Renal pelvis (tissue), 4 donors: ENCODE data around the gene CAMK1D. TPM values are rescaled to one million over a fixed set of nuclear protein-coding genes. Genes with fewer than 3 reads are reported as not detected.

Experiments used
- DNase-seq: peaks from one replicate; pipeline ENCODE4 v3.0.0-alpha.2; 2013
- polyA plus RNA-seq, 3 donors: library from polyadenylated mRNA; unstranded; fragments of 120-200 nt; gene quantifications; one replicate each; pipeline ENCODE4 v1.2.1, GENCODE V29; 2013; ENCODE audit not compliant: insufficient read length in 3 of 3

Gene CAMK1D
- polyA plus RNA-seq, 3 donors = 9.2 to 11.8 (median 10.6) TPM

DNA sequence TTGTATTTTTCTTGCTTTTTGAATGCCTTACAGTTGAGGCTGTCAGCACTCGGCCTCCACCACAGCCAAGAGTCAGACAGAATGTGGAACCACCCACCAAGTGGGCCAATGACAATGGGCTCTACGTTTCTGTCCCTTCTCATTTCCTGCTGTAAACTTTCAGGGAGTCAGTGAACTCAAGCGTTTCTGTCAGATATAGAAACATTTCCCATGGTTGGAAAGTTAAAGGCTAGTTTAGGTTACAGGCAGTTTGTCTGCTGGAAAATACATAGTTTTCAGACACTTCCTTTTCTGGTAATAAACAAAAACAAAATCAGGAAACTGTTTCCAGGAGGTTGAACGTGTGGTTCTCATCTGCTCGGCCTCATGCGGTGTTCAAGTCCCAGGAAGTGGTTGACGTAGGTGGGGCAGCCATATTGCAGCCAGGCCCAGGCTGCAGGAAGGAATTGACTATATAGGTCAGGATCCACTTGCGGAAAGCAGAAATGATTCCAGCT is 245.1 kb downstream of the CAMK1D start:
- no peak for DNase-seq

DNA sequence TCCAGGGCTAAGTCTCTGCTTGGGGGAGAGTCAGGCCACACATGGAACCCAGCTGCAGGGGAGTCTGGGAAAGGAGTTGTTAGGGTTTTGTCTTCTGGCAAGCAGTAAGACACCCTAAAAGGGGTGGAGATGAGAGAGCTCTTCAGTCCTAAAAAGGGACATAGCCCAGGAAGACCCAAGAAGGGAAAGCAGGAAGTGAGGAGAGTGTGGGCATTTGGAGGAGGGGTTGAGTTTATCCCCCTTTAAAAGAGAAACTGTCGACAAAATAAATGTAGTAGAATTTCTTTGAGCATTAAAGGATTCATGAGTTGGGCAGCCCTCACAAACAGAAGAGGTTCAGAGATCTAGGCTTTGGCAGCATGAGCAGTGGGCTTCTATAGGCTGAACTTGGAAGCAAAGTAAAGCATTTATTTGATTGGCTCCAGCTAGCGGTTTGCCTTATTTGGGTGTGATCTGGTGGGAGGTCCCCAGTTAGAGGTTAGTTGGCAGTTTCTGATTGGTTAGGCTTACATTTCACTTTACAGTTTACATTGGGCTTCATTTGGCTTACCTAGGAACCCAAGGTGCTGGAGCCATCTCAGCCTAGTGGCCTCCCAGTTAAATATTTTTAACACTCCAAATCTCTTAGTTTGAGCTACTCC is 246.7 kb downstream of the CAMK1D start:
- no peak for DNase-seq

DNA sequence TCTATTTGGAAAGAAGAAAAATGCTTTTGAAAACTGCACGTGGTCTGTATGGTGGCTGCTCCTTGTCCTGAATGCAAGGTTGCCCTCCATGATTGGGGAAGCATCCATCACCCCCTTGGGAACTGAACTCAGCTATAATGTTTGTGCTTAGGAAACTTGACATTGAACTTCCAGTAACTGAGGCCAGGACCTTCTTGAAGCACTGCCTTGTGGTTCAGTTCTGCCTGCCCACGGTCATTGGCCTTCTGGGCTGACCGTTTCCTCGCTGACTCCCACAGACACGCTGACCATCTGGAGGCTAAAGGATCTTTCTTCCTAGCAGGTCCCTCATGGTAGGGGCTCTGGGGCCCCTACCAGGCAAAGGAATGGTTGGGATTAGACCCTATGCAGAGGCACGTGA is 247.8 kb downstream of the CAMK1D start:
- DNase-seq = no peak

DNA sequence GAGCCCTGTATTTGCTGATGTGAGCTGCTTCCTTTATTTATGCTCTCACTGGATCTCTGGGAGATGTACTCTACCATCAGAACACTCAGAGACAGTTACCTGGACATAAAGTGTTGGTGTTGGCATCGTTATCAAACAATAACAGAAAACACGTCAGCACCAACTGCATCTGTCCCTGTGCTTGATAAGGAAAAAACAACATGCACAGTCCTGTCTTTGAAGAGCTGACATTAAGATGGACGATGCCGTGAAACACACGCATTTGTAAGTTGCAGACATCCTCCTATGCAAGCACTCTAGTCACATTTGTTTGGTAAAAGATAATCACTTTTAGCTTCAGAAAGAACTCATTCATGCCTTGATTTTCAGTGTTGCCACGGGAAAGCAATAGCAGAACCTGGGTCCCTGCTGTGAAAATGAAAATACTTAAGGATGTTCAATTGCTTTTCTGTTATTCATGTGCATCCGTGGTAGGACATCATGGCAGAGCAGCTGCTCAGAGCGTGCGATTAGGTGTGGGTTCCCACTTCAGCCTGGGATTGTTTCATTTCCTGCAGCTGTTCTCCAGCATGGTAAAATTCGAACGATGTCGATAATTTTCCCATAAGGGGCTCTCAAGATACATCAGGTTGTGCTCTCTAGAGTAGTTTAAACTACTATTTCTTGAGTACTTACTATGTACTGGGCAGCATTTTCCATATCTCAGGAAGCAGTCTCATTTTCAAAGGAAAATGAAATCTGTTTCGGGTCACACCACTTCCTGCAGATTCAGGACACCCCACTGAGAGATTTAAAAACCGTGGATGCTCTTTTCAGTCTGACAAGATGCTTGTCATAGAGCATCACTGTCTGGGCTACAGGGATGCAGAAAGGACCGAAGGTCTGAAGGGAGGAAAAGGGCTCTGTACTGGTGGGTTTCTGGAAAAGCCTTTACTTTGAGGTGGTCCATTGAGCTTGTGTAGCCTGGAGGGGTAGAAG is 248.7 kb downstream of the CAMK1D start:
- DNase-seq = no peak

DNA sequence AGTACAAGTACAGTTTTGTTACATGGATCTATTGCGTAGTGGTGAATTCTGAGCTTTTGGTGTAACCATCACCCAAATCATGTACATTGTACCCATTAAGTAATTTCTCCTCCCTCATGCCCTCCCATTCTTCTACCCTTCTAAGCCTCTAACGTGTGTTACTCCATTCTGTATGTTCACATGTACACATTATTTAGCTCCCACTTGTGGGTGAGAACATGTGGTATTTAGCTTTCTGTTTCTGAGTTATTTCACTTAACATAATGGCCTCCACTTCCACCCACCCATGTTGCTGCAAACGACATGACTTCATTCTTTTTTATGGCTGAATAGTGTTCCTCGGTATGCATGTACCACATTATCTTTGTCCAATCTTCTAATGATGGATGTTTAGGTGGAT is 251.3 kb downstream of the CAMK1D start:
- DNase-seq = no peak

DNA sequence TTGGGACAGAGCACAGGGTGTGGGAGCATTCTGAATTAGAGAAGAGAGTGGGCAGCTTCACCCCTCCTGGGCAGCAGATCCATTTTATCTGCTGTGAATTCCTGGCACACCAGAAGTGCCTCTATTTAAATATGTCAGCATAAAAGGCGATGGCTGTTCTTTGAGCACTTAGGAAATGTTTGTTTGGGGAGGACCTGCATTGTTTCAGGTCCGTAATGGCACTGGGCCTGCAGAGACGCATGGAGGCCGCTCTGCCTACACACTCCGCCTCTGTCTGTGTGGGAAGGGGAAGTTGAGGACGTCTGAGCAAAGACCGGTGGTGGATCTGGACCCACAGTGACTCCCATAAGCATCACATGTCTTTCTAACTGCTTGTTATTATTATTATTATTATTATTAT is 253.2 kb downstream of the CAMK1D start:
- DNase-seq = no peak

DNA sequence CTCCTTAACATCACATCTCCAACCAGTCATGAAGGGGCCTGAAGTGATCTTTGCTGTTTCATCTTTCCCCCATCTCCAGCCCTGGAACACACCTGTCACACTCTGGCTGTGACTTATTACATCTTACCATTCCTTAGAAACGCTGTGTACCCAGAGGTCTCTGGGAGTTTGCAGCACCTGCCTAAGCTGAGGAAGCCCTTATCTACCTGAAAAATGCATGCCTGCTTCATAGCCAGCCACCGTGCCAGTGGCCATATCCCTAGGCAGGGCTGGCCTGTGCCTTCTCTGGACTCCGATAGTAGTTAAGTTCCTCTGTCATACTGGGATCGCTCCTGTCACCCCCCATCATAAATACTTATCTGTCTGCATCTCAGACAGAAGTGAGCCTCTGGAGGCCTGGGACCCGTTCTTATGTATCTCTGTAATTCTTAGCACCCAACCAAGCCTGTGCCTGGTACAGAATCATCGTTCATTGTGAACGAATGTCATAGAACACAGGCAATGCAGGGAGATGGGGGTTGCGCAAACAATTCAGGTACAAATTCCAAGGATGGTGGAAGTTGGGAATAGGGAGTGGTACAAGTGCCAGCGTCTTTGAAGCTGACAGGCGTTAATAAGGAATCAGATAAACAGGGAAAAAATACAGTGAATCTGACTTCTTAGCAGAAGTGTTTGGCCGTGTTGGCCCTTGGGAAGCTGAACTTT is 254.6 kb downstream of the CAMK1D start:
- DNase-seq = no peak

DNA sequence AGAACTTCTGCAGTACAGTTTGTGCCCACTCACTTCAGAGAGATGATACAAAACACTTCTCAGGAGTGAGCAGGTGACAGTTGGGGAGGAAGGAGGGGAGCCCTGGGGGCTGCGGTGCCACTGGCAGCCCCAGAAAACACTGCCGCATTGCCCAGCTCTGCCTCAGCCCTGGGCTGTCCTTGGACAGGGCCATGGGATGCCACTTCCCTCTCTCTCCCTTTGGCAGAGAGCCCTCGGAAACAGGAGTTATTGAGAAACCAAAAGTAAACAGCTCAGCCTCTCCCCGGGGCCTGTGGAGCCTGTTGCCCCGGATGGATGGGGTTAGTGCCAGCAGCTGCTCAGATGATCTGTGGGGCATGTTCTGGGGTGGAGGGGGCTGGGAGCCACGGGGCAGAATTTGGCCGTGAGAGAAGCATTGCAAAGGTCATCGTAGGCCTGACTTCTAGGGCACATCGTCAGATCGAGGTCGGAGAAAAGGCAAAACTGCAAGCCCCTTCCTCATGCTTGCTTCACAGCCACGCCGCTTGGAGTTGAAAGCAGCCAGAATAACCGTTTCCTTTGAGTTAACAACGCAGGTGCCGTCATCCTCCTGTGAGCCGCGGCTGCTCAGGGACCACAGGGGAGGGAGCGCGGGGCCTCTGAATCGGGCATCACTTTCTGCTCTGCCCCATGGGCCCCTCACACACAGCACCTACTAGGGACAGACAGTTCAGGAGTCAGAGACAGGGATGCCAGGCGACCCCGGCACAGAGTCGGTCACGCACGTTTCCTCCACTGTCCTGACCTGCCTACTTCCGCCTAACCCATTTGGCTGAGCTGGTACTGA is 256.4 kb downstream of the CAMK1D start:
- DNase-seq = no peak

DNA sequence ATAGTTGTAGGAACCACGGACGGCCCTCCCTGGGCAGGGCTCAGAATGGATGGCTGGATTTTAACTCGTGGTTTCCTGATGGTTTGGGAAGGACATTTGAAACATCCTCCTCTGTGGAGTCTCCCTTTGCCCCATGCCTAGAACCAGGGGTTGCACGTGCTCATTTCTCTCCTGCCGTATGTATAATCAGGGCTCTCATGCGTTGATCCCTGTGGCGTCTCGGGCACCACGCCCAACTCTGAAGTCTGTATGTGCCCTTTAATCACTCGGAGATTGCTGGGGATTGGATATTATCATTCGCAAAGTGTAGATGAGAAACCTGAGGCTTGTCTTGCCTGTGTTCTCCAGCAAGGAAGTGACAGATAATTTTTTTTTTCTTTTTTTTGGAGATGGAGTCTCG is 257.1 kb downstream of the CAMK1D start:
- no peak for DNase-seq

DNA sequence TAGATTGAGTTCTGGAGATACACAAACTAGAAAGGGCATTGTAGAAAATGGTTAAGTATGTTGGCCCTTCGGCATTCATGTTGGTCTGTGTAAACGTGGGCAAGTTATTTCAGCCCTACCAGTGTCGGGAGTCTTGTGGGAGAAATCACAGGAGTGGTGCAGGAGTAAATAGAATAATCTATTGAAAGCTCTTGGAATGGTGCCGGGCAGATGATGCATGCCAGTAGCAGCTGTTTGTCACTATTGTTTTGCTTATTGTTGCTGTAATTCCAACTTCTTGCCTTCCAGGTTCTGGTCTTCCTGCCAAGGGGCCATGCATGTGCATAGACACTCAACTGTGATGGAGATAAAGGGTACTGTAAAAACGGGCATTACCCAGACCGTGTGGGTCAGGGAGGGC is 259.4 kb downstream of the CAMK1D start:
- no peak for DNase-seq

DNA sequence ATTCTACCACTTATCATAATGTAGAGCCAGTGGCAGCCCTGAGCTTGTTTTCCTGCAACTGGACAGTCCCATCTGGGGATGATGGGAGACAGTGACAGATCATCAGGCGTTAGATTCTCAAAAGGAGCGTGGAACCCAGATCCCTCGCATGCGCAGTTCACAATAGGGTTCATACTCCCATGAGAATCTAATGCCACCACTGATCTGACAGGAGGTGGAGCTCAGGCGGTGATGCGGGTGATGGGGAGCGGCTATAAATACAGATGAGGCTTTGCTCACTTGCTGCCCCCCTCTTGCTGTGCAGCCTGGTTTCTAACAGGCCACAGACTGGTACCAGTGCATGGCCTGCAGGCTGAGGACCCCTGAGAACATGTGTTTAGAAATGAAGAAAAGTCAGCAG is 260.1 kb downstream of the CAMK1D start:
- no peak for DNase-seq

DNA sequence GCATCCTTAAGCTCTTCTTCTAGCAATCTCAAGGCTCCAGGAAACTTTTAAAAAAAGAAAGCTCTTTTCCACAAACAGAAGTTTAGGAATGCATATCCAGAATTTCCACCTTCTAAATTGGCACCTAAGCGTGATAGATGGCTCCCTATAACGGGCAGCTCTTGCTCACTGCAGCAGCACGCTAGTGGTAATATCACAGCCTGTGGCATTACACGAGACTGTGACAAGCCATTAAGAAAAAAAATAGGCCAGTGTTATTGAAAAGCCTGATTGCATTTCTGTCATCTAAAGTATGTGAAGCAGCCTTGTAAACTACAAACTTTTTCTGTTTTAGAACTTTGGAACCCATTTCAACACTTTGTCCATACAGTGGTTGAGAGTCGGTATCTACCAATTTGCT is 263.8 kb downstream of the CAMK1D start:
- DNase-seq = no peak

DNA sequence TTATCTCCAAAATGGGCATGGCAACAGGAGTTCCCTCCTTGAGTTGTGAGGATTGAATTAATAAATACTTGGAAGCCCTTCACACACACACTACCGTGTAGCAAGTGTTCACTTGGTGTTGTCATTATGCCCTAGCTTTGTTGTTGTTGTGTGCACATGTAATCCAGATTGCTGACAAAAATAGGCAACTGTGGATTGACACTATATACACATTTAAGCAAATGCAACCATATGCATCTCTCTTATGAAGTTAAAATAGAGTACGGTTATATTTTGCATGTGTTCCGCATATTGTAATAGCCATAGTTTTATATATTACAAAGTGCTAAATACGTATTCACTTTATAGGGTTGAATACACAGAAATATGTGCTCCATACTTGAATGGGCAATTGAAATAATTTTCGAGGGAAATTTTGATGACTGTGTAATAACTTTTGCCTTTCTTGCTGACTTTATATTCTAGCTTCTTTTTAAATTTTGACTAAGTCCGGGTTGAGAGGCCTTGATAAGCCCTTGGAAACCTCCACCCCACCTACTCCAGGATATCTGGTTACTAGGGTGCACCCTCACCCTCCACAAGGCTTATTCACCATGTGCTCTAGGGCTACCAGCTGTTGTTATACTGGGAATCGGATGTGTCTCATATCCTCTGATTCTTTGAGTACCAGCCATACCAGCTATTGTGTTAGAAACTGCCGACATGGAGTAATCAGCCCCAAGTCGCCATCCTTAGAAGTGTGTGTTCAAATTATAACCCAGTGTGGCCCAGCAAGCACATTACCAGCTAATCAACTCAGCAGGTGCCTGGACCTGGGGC is 265.0 kb downstream of the CAMK1D start:
- no peak for DNase-seq

DNA sequence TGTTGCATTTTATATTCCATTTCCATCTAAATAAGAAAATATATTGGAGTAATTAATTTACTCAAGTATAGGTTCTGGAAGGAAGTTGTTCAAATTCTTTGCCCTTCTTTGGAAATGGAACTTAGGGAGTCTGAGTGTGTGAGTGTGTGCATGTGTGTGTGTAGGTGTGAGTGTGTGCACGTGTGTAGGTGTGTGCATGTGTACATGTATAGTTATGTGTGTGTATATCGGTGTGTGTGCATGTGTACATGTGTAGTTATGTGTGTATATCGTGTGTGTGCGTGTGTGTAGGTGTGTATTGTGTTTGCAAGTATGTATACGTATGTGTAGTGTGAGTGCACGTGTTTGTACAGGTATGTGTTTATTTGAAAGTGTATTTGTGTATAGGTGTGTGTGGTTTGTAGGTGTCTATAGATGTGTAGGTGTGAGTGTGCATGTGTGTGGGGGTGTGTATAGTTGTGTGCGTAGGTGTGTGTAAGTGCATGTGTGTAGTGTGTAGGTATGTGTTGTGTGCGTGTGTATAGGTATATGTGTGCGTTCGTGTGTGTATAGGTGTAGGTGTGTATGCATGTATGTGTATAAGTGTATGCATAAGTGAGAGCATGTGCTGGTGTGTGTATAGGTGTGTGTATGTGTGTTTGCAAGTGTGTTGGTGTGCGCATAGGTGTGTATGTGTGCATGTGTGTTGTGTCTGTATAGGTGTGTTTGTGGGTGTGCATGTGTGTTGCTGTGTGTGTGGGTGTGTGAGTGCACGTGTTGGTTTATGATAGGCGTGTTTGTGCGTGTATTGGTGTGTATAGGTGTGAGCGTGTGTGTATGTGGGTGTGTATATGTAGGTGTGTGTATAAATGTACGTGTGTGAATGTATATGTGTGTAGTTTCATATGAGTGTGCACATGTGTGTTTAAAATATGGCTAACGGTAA is 266.2 kb downstream of the CAMK1D start:
- no peak for DNase-seq

DNA sequence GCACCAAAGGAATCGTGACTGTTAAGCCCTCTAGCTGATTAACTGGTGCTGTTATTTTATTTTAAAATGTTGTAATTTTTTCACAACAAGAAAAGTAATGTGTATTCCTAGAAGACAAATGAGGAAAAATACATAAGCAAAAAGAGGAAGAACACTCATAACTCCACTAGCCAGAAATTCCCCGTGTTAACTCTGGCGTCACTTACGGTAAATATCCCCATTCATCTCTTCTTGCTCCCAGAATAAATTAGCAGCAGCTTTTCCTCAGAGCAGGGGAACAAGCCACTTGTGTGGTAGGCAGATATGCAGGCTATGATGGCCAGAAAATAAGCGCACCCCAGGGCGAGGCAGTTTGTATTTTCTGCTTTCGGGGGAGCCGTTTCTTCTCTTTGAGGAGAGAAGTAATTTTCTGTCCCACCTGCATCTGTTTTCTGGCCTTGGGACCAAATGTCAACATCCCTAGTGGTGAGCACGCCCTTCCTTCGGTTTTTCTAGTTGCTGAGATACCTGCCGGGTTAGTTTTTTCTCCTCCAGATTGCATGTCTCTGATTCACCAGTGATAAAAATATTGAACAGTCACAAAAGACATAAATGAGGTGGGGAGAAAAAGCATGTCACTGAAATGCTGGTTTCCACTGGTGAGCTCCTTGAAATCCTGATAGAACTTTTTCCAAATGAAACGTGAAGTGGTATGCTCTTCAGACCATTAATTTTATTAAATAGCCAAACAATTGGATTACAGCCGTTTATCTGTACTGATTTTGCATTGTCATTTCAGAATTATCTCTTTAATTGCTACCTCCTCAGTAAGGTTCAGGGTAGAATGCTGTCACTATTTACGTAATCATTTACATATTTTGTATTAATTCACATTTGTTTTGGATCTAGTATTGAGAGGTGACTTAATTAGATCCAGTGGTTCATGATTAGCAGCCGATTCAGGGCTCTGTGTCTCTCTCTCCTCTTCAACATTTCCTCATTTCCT is 268.1 kb downstream of the CAMK1D start:
- DNase-seq = no peak

DNA sequence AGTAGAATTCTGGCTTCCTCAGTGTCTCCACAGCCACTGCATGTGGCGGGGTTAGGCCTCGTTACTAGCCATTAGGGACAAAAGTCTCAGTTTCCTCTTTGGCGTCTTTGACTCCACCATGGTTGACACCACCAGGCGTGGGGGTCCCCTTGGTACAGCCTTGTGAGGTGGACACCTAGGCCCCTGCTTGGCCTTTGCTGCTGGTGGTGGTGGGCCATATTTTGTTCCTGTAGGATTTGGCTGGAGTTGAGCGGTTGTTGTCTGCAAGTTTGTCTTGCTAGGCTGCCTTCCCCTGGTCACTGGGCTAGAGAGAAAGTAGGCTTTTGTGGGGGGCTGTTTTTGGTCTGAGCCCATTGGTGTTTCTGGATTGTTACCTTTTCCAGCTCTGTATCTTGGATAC is 272.7 kb downstream of the CAMK1D start:
- DNase-seq = no peak

DNA sequence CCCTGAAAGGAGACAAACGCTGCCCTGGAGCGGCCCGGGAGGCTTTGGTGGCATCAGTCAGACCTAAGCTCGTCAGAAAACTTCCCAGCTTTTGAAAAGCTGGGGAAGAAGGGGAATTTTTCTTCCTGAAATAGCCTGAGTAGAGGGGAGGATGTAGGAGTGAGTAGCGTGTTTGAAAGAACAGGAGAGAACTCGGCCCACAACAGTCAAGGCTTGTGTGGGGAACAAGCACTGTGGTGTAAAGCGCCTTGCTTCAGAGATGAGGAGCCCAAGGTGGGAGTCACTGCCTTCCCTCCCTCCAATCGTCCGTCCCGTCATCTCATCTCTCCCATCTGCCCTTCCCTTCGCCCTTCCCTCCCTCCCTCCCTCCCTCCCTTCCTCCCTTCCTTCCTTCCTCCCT is 273.3 kb downstream of the CAMK1D start:
- no peak for DNase-seq

DNA sequence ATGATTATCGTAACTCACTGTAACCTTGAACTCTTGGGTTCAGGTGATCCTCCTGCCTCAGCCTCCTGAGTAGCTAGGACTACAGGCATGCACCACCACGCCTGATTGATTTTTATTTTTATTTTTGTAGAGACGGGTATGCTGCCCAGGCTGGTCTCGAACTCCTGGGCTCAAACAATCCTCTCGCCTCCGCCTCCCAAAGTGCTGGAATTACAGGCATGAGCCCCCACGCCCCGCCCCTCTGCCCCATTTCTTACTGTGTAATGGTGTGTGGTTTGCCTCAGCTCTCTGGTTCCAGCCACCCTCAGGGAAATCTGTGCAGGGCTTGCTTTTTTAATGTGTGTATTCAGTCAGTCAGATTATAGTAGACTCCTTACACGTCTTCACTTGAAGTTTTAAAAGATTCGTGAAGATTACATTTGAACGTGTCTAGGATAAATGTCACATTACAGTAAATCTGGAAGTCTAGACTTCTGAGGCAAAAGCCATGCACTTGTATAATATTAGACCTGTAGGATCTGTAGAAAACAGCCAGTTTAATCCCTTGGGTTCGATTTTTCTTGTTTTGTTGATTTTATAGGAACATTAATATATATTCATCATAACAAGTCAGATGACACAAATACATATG is 276.2 kb downstream of the CAMK1D start:
- DNase-seq = no peak
